Adrenal gland (tissue), 12 donors: ENCODE results near the gene CLDN10. TPM values are rescaled to one million over a fixed set of nuclear protein-coding genes. Genes with fewer than 3 reads are reported as not detected.

ENCODE experiments used
- DNase-seq, 7 donors: peaks; one replicate each; pipeline ENCODE4 v3.0.0-alpha.2; 2019 to 2020
- H3K27ac ChIP-seq, 5 donors: fragments of 200-600 bp; sonication (generic) in 4 of 5; 1 replicate in 3 of 5; 2 replicates in 2 of 5; pipeline versions ENCODE4 v1.5.1 to v1.8.0; 2016 to 2020; ENCODE audit warnings: mild to moderate bottlenecking in 1 of 5
- H3K27me3 ChIP-seq: fragments of 200-600 bp; 2 replicates; pipeline ENCODE4 v1.8.0; 2021
- H3K36me3 ChIP-seq, 2 donors: fragments of 200-600 bp; replicated peaks in 1 of 2; 1 replicate in 1 of 2; 2 replicates in 1 of 2; pipeline versions ENCODE4 v1.5.1 to v1.8.0; 2018 to 2022
- H3K4me1 ChIP-seq, 2 donors: fragments of 200-600 bp; replicated peaks in 1 of 2; 1 replicate in 1 of 2; 2 replicates in 1 of 2; pipeline versions ENCODE4 v1.5.1 to v1.8.0; 2018 to 2021
- H3K4me3 ChIP-seq, 4 donors: fragments of 200-600 bp; sonication (generic) in 3 of 4; one replicate each; pipeline ENCODE4 v1.5.1; 2016 to 2018
- H3K9me3 ChIP-seq, 3 donors: fragments of 200-600 bp; sonication (generic) in 1 of 3; replicated peaks in 1 of 3; 1 replicate in 2 of 3; 2 replicates in 1 of 3; pipeline versions ENCODE4 v1.5.1 to v1.8.0; 2016 to 2021
- POLR2A ChIP-seq, 2 donors: fragments of 450-650 bp; IDR thresholded peaks; one replicate each; pipeline ENCODE4 v1.6.1; 2017; ENCODE audit warnings: antibody characterized with exemption in 2 of 2, mild to moderate bottlenecking in 2 of 2, moderate library complexity in 1 of 2
- WGBS, 4 donors: extraction: QIAGEN DNeasy Blood & Tissue Kit in 2 of 4; methylation state at CpG; one replicate each; pipeline versions ENCODE4 v1.1.5 to v1.1.7; 2013 to 2017; 5-methylcytosine and 5-hydroxymethylcytosine counted together
- intact Hi-C, 2 donors: fragments of 100-400 bp; cut with DNase I; formaldehyde crosslinking; loops; one replicate each; pipeline versions ENCODE4 v1.14.1 to v1.15.0; 2022 to 2023
- polyA plus RNA-seq, 3 donors: library from polyadenylated mRNA; stranded (reverse); fragments of 200-250 nt in 2 of 3; fragments of 350-450 nt in 1 of 3; fragmentation: Illumina TruSeq in 1 of 3; extraction: RNeasy Lipid Tissue Mini Kit (QIAGEN cat#74804) in 1 of 3; gene quantifications; one replicate each; pipeline ENCODE4 v1.2.3, GENCODE V29; 2013 to 2014
- total RNA-seq, 9 donors: library from RNA; depleted of rRNA in 4 of 9; stranded (reverse); fragments of >200 nt in 4 of 9; fragments of 120-200 nt in 1 of 9; fragmentation: NEBNext Ultra II Directional in 1 of 9; extraction: Animal tissue kit (Norgen Biotek cat#: 25700) in 1 of 9; gene quantifications; one replicate each; pipeline versions ENCODE4 v1.1.0 to v1.2.4, GENCODE V29; 2013 to 2023
- TF ChIP-seq, protein P1 (sequence below), 6 experiments: fragments of 450-650 bp in 4 of 6; fragments of 200-600 bp in 2 of 6; sonication (generic) in 1 of 6; IDR thresholded peaks; 1 replicate in 5 of 6; 2 replicates in 1 of 6; pipeline versions ENCODE4 v1.5.1 to v1.8.0; 2016 to 2021; ENCODE audit warnings: antibody characterized with exemption in 6 of 6, mild to moderate bottlenecking in 2 of 6, moderate library complexity in 1 of 6
- donor health status: healthy with polysubstance abuse.
- donor health status: Bipolar disorder and iron deficiency.
- donor health status: DM: yes; HTN: yes; CAD: no.
- donor health status: DM: no; HTN: no; CAD: no.
- donor health status: DM: no; HTN: no; CAD: no.
- donor health status: DM: yes; HTN: yes; CAD: no.

The CLDN10 gene
- total and polyA plus RNA-seq, 12 donors, result 0.23 to 0.54 (median 0.28) TPM; not detected in 9

DNA sequence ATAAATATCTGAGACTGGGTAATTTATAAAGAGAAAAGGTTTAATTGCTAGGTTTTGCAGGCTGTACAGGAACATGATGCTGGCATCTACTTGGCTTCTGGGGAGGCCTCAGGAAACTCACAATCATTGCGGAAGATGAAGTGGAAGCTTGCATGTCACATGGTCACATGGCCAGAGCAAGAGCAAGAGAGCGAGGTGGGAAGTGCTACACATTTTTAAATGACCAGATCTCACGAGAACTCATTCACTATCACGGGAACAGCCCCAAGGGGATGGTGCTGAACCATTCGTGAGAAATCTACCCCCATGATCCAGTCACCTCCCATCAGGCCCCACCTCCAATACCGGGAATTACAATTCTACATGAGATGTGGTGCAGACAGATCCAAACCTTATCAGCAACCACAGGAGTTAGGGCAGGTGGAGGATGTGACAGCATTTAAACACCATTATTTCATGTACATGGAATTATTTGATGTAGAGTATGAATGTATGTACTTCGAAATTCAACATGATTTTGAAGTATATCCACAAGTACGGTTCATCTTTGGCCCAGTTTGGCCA lies 10.5 kb upstream of the CLDN10 start:
- 82 to 90% (median 88%) methylated on average over 8 of the region's 8 CpGs for WGBS, 4 donors
- Histone ChIP-seq H3K36me3 (no peaks in the 10 kb centered on the region), H3K4me1 (no peaks in the 10 kb centered on the region), H3K4me3 (no peak overlapping the region), H3K27ac (no peak overlapping the region), H3K27me3 (peaks cover 7% of the 10 kb centered on the region), H3K9me3 (no peaks in the 10 kb centered on the region)
- DNase-seq, result no peak
- TF ChIP-seq, protein P1, sequence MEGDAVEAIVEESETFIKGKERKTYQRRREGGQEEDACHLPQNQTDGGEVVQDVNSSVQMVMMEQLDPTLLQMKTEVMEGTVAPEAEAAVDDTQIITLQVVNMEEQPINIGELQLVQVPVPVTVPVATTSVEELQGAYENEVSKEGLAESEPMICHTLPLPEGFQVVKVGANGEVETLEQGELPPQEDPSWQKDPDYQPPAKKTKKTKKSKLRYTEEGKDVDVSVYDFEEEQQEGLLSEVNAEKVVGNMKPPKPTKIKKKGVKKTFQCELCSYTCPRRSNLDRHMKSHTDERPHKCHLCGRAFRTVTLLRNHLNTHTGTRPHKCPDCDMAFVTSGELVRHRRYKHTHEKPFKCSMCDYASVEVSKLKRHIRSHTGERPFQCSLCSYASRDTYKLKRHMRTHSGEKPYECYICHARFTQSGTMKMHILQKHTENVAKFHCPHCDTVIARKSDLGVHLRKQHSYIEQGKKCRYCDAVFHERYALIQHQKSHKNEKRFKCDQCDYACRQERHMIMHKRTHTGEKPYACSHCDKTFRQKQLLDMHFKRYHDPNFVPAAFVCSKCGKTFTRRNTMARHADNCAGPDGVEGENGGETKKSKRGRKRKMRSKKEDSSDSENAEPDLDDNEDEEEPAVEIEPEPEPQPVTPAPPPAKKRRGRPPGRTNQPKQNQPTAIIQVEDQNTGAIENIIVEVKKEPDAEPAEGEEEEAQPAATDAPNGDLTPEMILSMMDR (IDR thresholded peaks at IDR 0.05), result no peak
- no peak for TF ChIP-seq POLR2A (IDR thresholded peaks at IDR 0.05)
- intact Hi-C loops, result no loop called here

DNA sequence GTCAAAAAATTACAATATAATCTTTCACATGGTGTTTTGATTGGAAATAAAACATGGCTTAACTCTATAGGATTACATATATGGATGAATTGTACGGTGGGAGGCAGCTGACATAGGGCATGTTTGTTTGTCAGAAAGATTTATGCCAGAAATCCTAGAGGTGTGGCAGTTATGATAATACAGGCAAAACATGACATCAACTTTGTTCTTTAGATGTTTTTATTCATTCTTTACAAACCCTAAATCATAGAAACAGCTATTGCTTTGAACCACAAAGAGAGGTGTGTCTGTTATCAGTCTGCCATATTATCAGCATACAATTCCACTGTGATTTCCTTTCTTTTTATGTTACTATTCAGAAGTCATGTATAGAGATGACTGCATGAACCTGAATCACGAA lies 8.2 kb upstream of the CLDN10 start:
- Histone ChIP-seq H3K36me3 (no peaks in the 10 kb centered on the region), H3K27me3 (peaks cover 14% of the 10 kb centered on the region), H3K4me3 (no peak overlapping the region), H3K27ac (no peak overlapping the region), H3K4me1 (no peaks in the 10 kb centered on the region), H3K9me3 (no peaks in the 10 kb centered on the region)
- intact Hi-C loops, result no loop called here
- DNase-seq, result no peak
- WGBS, 4 donors, result 60 to 74% (median 63%) methylated on average over 2 of the region's 2 CpGs
- TF ChIP-seq, protein P1 (IDR thresholded peaks at IDR 0.05), result no peak
- no peak for TF ChIP-seq POLR2A (IDR thresholded peaks at IDR 0.05)

DNA sequence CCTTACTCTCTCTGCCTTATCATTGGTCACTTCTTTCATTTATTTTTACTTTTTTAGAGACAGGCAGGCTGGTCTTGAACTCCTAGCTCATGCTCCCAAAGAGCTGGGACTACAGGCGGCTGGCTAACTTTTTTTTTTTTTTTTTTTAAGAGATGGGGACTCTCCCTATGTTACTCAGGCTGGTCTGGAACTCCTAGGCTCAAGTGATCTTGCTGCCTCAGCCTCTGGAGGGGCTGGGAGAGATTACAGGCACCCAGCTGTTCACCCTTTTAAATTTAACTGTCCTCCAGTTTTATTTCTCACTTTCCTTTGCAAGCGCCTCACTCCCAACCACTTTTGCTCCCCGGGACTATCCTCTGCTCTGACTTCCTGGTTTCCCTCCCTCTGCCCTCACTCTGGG lies 5.6 kb upstream of the CLDN10 start:
- Histone ChIP-seq H3K9me3 (no peaks in the 10 kb centered on the region), H3K27me3 (peaks cover 28% of the 10 kb centered on the region), H3K4me1 (no peaks in the 10 kb centered on the region), H3K27ac (no peak overlapping the region), H3K36me3 (no peaks in the 10 kb centered on the region), H3K4me3 (no peak overlapping the region)
- intact Hi-C loops, result no loop called here
- TF ChIP-seq POLR2A (IDR thresholded peaks at IDR 0.05), result no peak
- TF ChIP-seq, protein P1 (IDR thresholded peaks at IDR 0.05), result no peak
- 12 to 36% (median 31%) methylated on average over 2 to 3 of the region's 3 CpGs for WGBS, 4 donors
- DNase-seq, result no peak

- intact Hi-C loops, result no loop called here
Measured at GRCh38 chr13:95547531-95548167, 4.9 kb upstream of the CLDN10 start.

More at GRCh38 chr13:95547531-95548167, 4.9 kb upstream of the CLDN10 start:
- H3K4me3 ChIP-seq, result no peak overlapping the region
- H3K27me3 ChIP-seq, result peaks cover 36% of the 10 kb centered on the region
- no peaks in the 10 kb centered on the region for H3K4me1 ChIP-seq
- H3K36me3 ChIP-seq, result no peaks in the 10 kb centered on the region
- DNase-seq, result no peak
- H3K27ac ChIP-seq, result no peak overlapping the region
- no peaks in the 10 kb centered on the region for H3K9me3 ChIP-seq
- TF ChIP-seq, protein P1 (IDR thresholded peaks at IDR 0.05), result no peak
- no peak for TF ChIP-seq POLR2A (IDR thresholded peaks at IDR 0.05)
- 47 to 56% (median 53%) methylated on average over 6 of the region's 6 CpGs for WGBS, 4 donors
